COR-L47 (cell line): ENCODE results near the gene CYP2C19.
"Not testable (repeated sequence)": the region's sequence is repeated elsewhere in the genome, so short reads cannot be mapped to it uniquely, and the experiment has no call there.

ENCODE experiments used
- DNase-seq: peaks from one replicate; lab custom pipeline; 2025; lab: John Stamatoyannopoulos, UW

Gene CYP2C19

GRCh38 chr10:94879214-94879613, 116.7 kb downstream of the CYP2C19 start:
- no peak for DNase-seq

- DNase-seq: no peak
Measured at GRCh38 chr10:94889123-94889522, 126.6 kb downstream of the CYP2C19 start.

- no peak for DNase-seq
Measured at GRCh38 chr10:94890264-94891022, 128.0 kb downstream of the CYP2C19 start.

GRCh38 chr10:94898414-94898813, 135.9 kb downstream of the CYP2C19 start:
- DNase-seq: not testable (repeated sequence)

- DNase-seq: no peak
Measured at GRCh38 chr10:94902080-94902479, 139.6 kb downstream of the CYP2C19 start.

GRCh38 chr10:94902570-94902969, 140.1 kb downstream of the CYP2C19 start:
- DNase-seq: no peak
